DND-41 (cell line): ENCODE results near the gene RALA.
"Not testable (repeated sequence)": the region's sequence is repeated elsewhere in the genome, so short reads cannot be mapped to it uniquely, and the experiment has no call there.

Source experiments
- ATAC-seq: fragments of 200-7000 bp; cut with Tn5 transposase; 3 replicates; pipeline ENCODE4 v1.9.1; 2021; ENCODE audit warnings: low read depth; ENCODE audit not compliant: insufficient read depth
- DNase-seq: peaks from one replicate; pipeline ENCODE4 v3.0.0-alpha.2; 2020
- H2AFZ ChIP-seq: 2 replicates; pipeline ENCODE4 v1.6.0; 2012; ENCODE audit warnings: low read depth, low read length
- H3K27ac ChIP-seq: 2 replicates; pipeline ENCODE4 v1.5.1; 2012; ENCODE audit warnings: low read length, inconsistent platforms
- H3K27me3 ChIP-seq: fragments of 200-600 bp; sonication (generic); 2 replicates; pipeline ENCODE4 v1.6.0; 2012; ENCODE audit warnings: low read length, mild to moderate bottlenecking, inconsistent platforms; ENCODE audit not compliant: insufficient read depth, poor library complexity
- H3K36me3 ChIP-seq: 2 replicates; pipeline ENCODE4 v1.5.1; 2012; ENCODE audit warnings: low read length, inconsistent platforms; ENCODE audit not compliant: insufficient read depth
- H3K4me1 ChIP-seq: 2 replicates; pipeline ENCODE4 v1.5.1; 2012; ENCODE audit warnings: mild to moderate bottlenecking, low read length; ENCODE audit not compliant: insufficient read depth
- H3K4me2 ChIP-seq: 2 replicates; pipeline ENCODE4 v1.6.0; 2012; ENCODE audit warnings: mild to moderate bottlenecking, moderate library complexity, low read length, inconsistent platforms; ENCODE audit not compliant: insufficient read depth
- H3K4me3 ChIP-seq, 2 experiments: fragments of 200-600 bp in 1 of 2; shearing (Covaris generic) in 1 of 2; 2 replicates each; pipeline ENCODE4 v1.5.1; 2012 to 2016; ENCODE audit warnings: inconsistent platforms in 2 of 2, low read length in 2 of 2, mild to moderate bottlenecking in 2 of 2, low read depth in 1 of 2, moderate library complexity in 1 of 2
- H3K79me2 ChIP-seq: 2 replicates; pipeline ENCODE4 v1.6.0; 2012; ENCODE audit warnings: low read length, inconsistent platforms; ENCODE audit not compliant: insufficient read depth
- H3K9ac ChIP-seq: 2 replicates; pipeline ENCODE4 v1.6.0; 2012; ENCODE audit warnings: low read depth, mild to moderate bottlenecking, inconsistent platforms, low read length, moderate library complexity
- H3K9me3 ChIP-seq: 2 replicates; pipeline ENCODE4 v1.5.1; 2012; ENCODE audit warnings: low read length, moderate library complexity, mild to moderate bottlenecking, inconsistent platforms; ENCODE audit not compliant: insufficient read depth, severe bottlenecking
- H4K20me1 ChIP-seq: 2 replicates; pipeline ENCODE4 v1.6.0; 2012; ENCODE audit warnings: low read length; ENCODE audit not compliant: insufficient read depth
- EZH2 ChIP-seq: IDR thresholded peaks from 3 replicates; pipeline ENCODE4 v1.6.1; 2012; ENCODE audit warnings: borderline replicate concordance, low read depth, mild to moderate bottlenecking, moderate library complexity, low read length, inconsistent platforms; ENCODE audit not compliant: severe bottlenecking
- TF ChIP-seq, protein P1 (sequence below): IDR thresholded peaks from 2 replicates; pipeline ENCODE4 v1.5.1; 2012; ENCODE audit warnings: borderline replicate concordance, low read length, moderate library complexity, mild to moderate bottlenecking; ENCODE audit not compliant: poor library complexity, severe bottlenecking; ENCODE audit errors: extremely low read depth

RALA gene

DNA sequence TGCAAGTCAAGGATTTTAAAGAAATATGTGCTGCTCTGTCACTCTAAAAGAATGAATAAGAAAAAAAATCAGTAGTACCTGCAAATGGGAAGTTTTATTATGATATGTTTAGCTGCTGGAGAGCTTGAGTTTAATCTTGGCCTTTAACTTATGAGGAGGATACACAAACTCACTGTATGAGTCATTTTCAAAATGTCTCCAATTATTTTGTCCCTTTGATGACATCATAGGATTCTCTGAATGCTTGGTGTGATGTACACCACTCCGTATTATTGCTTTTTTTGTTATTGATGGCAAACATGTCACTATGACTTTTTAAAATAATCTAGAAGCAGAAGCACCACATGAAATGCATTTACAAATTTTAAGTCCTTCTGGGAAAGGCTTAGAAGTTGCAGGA, 125.8 kb downstream of the RALA start:
- TF ChIP-seq, protein P1, sequence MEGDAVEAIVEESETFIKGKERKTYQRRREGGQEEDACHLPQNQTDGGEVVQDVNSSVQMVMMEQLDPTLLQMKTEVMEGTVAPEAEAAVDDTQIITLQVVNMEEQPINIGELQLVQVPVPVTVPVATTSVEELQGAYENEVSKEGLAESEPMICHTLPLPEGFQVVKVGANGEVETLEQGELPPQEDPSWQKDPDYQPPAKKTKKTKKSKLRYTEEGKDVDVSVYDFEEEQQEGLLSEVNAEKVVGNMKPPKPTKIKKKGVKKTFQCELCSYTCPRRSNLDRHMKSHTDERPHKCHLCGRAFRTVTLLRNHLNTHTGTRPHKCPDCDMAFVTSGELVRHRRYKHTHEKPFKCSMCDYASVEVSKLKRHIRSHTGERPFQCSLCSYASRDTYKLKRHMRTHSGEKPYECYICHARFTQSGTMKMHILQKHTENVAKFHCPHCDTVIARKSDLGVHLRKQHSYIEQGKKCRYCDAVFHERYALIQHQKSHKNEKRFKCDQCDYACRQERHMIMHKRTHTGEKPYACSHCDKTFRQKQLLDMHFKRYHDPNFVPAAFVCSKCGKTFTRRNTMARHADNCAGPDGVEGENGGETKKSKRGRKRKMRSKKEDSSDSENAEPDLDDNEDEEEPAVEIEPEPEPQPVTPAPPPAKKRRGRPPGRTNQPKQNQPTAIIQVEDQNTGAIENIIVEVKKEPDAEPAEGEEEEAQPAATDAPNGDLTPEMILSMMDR, result no peak
- TF ChIP-seq EZH2, result no peak
- Histone ChIP-seq H3K79me2 (no peaks in the 10 kb centered on the region), H2AFZ (no peak overlapping the region), H3K9ac (no peak overlapping the region), H3K9me3 (no peaks in the 10 kb centered on the region), H3K27me3 (no peaks in the 10 kb centered on the region), H3K4me3 (no peak overlapping the region), H3K4me2 (no peak overlapping the region), H3K4me1 (no peaks in the 10 kb centered on the region), H3K27ac (no peak overlapping the region), H4K20me1 (0 out of 2 replicates have a peak, but pooled peaks cover 3% of the 10 kb centered on the region), H3K36me3 (0 out of 2 replicates have a peak, but pooled peaks cover 5% of the 10 kb centered on the region)
- no peak for DNase-seq
- no peak for ATAC-seq

DNA sequence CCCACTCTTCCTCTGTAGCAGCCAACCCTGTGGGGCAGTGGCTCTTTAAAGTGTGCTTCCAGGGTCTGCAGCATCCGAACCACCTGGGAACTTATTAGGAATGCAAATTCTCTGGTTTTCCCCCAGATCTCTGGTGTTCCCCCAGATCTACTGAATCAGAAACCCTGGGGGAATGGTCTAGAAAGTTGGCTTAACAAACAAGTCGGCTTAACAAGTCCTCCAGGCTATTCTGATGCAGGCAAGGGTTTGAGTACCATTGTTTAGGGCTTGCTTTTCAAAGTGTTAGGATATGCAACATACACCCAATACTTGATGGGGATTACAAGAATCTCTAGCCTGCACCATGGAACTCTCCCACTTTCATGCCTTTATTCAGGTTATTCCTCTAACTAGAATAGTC, 126.3 kb downstream of the RALA start:
- H3K4me3 ChIP-seq, result no peak overlapping the region
- H3K79me2 ChIP-seq, result no peaks in the 10 kb centered on the region
- H3K4me1 ChIP-seq, result no peaks in the 10 kb centered on the region
- H3K36me3 ChIP-seq, result 0 out of 2 replicates have a peak, but pooled peaks cover 2% of the 10 kb centered on the region
- no peak overlapping the region for H2AFZ ChIP-seq
- no peak overlapping the region for H3K27ac ChIP-seq
- no peak overlapping the region for H3K4me2 ChIP-seq
- TF ChIP-seq, protein P1, result no peak
- no peak for TF ChIP-seq EZH2
- no peaks in the 10 kb centered on the region for H3K9me3 ChIP-seq
- no peak overlapping the region for H3K9ac ChIP-seq
- ATAC-seq (no peak), DNase-seq (no peak)
- no peaks in the 10 kb centered on the region for H3K27me3 ChIP-seq
- 0 out of 2 replicates have a peak, but pooled peaks cover 3% of the 10 kb centered on the region for H4K20me1 ChIP-seq

DNA sequence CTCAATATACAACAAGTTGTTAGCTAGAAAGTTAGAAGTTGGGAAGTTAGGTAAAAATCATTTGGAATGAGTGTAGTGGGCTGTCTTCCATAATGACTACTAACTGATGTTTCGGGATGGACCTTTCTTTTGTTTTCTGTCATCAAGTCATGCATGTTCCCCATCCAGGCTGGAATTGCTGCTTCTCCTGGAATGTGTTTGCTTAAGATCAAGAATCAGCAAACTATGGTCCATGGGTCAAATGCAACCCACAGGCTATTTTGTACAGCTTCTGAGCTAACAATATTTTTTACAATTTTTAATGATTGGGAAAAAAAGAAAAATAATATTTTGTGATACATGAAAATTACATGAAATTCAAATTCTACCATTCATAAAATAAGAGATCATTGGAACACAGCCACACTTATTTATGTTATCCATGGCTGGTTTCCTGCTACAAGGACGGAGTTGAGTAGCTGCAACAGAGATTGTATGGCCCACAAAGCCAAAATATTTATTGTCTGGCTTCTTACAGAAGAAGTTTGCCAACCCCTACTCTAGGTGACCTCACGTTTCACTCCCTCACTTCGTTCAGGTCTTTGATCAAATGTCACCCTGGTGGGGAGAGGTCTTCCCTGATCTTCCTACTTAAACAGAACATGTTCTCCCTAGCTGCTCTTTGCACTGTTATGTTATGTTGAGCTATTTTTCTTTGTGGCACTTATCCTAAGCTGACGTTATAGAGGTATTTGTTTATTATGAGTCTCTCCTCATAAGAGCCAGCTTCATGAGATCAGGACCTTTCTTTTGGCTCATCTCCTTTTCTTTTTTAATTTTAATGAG, 127.1 kb downstream of the RALA start:
- H3K79me2 ChIP-seq, result no peaks in the 10 kb centered on the region
- no peak overlapping the region for H3K4me3 ChIP-seq
- H3K27me3 ChIP-seq, result no peaks in the 10 kb centered on the region
- DNase-seq (no peak), ATAC-seq (no peak)
- H4K20me1 ChIP-seq, result no peaks in the 10 kb centered on the region; the same call in 1 of the 2 replicates
- TF ChIP-seq EZH2, result no peak
- TF ChIP-seq, protein P1, result no peak
- no peak overlapping the region for H2AFZ ChIP-seq
- no peak overlapping the region for H3K9ac ChIP-seq
- H3K27ac ChIP-seq, result no peak overlapping the region
- H3K9me3 ChIP-seq, result no peaks in the 10 kb centered on the region
- no peaks in the 10 kb centered on the region for H3K4me1 ChIP-seq
- no peak overlapping the region for H3K4me2 ChIP-seq
- no peaks in the 10 kb centered on the region for H3K36me3 ChIP-seq

- H3K9ac ChIP-seq, H3K27ac ChIP-seq, H3K4me2 ChIP-seq, H3K79me2 ChIP-seq, H3K4me3 ChIP-seq, ATAC-seq, DNase-seq, H3K9me3 ChIP-seq, H3K27me3 ChIP-seq, H3K4me1 ChIP-seq, H4K20me1 ChIP-seq, H2AFZ ChIP-seq, H3K36me3 ChIP-seq: not testable (repeated sequence)
Observed at GRCh38 chr7:39753237-39753636, 129.9 kb downstream of the RALA start.
